ENCODE results near the gene CD83.
"Not testable (repeated sequence)": the region's sequence is repeated elsewhere in the genome, so short reads cannot be mapped to it uniquely, and the experiment has no call there.

Gene CD83

GRCh38 chr6:14148471-14148870 is 30.9 kb downstream of the CD83 start:
- H3K4me3 ChIP-seq (ENCODE audit: control insufficient read depth, low read depth, low read length) = no peak overlapping the region
- DNase-seq (ENCODE audit: low read depth) = no peak
- TF ChIP-seq, protein P1, sequence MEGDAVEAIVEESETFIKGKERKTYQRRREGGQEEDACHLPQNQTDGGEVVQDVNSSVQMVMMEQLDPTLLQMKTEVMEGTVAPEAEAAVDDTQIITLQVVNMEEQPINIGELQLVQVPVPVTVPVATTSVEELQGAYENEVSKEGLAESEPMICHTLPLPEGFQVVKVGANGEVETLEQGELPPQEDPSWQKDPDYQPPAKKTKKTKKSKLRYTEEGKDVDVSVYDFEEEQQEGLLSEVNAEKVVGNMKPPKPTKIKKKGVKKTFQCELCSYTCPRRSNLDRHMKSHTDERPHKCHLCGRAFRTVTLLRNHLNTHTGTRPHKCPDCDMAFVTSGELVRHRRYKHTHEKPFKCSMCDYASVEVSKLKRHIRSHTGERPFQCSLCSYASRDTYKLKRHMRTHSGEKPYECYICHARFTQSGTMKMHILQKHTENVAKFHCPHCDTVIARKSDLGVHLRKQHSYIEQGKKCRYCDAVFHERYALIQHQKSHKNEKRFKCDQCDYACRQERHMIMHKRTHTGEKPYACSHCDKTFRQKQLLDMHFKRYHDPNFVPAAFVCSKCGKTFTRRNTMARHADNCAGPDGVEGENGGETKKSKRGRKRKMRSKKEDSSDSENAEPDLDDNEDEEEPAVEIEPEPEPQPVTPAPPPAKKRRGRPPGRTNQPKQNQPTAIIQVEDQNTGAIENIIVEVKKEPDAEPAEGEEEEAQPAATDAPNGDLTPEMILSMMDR (conservative IDR thresholded peaks at IDR 0.05; ENCODE audit: control insufficient read depth, insufficient read depth, low read depth, low read length) = no peak

GRCh38 chr6:14149053-14149738 is 31.6 kb downstream of the CD83 start:
- DNase-seq (ENCODE audit: low read depth) = no peak
- TF ChIP-seq, protein P1 (conservative IDR thresholded peaks at IDR 0.05; ENCODE audit: control insufficient read depth, insufficient read depth, low read depth, low read length) = no peak
- no peak overlapping the region for H3K4me3 ChIP-seq (ENCODE audit: control insufficient read depth, low read depth, low read length)

GRCh38 chr6:14149739-14150130 is 32.2 kb downstream of the CD83 start:
- DNase-seq (ENCODE audit: low read depth) = no peak
- no peak overlapping the region for H3K4me3 ChIP-seq (ENCODE audit: control insufficient read depth, low read depth, low read length)
- TF ChIP-seq, protein P1 (conservative IDR thresholded peaks at IDR 0.05; ENCODE audit: control insufficient read depth, insufficient read depth, low read depth, low read length) = no peak

GRCh38 chr6:14151300-14151699 is 33.7 kb downstream of the CD83 start:
- not testable (repeated sequence) for H3K4me3 ChIP-seq (ENCODE audit: control insufficient read depth, low read depth, low read length); DNase-seq (ENCODE audit: low read depth)

DNA sequence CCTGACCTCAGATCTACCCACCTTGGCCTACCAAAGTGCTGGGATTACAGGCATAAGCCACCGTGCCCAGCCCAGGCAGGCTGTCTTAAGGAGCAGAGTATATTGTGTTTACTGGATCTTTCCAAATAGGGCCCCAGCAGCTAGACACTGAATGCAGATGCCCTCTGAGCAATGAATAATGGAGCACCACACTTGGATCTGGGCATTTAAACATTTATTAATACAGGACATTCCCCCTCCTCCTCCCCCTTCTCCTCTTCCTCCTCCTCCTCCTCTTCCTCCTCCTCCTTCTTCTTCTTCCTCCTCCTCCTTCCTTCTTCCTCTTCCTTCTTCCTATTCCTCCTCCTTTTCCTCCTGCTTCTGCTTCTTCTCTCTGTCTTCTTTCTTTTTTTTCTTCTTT is 34.2 kb downstream of the CD83 start:
- no peak for DNase-seq (ENCODE audit: low read depth)
- no peak overlapping the region for H3K4me3 ChIP-seq (ENCODE audit: control insufficient read depth, low read depth, low read length)
- TF ChIP-seq, protein P1 (conservative IDR thresholded peaks at IDR 0.05; ENCODE audit: control insufficient read depth, insufficient read depth, low read depth, low read length) = no peak

DNA sequence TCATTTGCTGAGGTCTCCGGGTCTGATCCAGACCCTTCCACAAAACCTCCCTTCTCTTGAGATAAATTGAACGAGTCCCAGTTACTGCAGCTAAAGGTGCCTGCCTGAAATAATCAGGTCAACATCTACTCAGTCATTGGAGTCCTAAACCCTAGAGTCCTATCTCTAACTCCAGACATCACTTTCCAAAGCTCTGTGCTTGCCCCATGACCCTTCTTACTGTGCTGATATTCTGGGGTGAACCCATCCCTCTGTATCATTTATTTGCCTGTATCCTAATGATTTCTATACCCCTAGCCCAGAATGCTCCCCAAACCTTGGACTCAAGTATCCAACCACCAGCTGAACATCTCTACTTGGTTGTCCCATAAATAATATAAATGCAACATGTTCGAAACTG is 35.7 kb downstream of the CD83 start:
- no peak for DNase-seq (ENCODE audit: low read depth)
- TF ChIP-seq, protein P1 (conservative IDR thresholded peaks at IDR 0.05; ENCODE audit: control insufficient read depth, insufficient read depth, low read depth, low read length) = no peak

GRCh38 chr6:14159090-14159489 is 41.5 kb downstream of the CD83 start:
- H3K4me3 ChIP-seq (ENCODE audit: control insufficient read depth, low read depth, low read length) = no peak overlapping the region
- TF ChIP-seq, protein P1 (conservative IDR thresholded peaks at IDR 0.05; ENCODE audit: control insufficient read depth, insufficient read depth, low read depth, low read length) = no peak
- no peak for DNase-seq (ENCODE audit: low read depth)

More for the DNA sequence above, 35.7 kb downstream of the CD83 start:
- H3K4me3 ChIP-seq (ENCODE audit: control insufficient read depth, low read depth, low read length) = no peak overlapping the region
